Lung (tissue), 13 donors: Measurements from ENCODE around the gene METTL14. TPM values are rescaled to one million over a fixed set of nuclear protein-coding genes. Genes with fewer than 3 reads are reported as not detected.

Experiments
- ATAC-seq: fragments of 200-7000 bp; cut with Tn5 transposase; one replicate; pipeline ENCODE4 v1.9.1; 2020; ENCODE audit warnings: moderate number of reproducible peaks; ENCODE audit not compliant: insufficient read depth, low FRiP score
- DNase-seq, 3 donors: peaks; one replicate each; pipeline ENCODE4 v3.0.0-alpha.2; 2013 to 2017
- H3K27ac ChIP-seq, 2 donors: one replicate each; pipeline ENCODE4 v1.5.1; 2013; ENCODE audit warnings: mild to moderate bottlenecking in 2 of 2, moderate library complexity in 2 of 2, control low read depth in 1 of 2, inconsistent platforms in 1 of 2, low read depth in 1 of 2, low read length in 1 of 2
- H3K27me3 ChIP-seq, 3 donors: one replicate each; pipeline ENCODE4 v1.5.1; 2013; ENCODE audit warnings: low read length in 2 of 3; ENCODE audit not compliant: control insufficient read depth in 3 of 3, insufficient read depth in 3 of 3
- H3K36me3 ChIP-seq, 4 donors: one replicate each; pipeline ENCODE4 v1.5.1; 2013; ENCODE audit warnings: low read length in 4 of 4, mild to moderate bottlenecking in 1 of 4, moderate library complexity in 1 of 4; ENCODE audit not compliant: control insufficient read depth in 4 of 4, insufficient read depth in 4 of 4
- H3K4me1 ChIP-seq, 5 donors: one replicate each; pipeline ENCODE4 v1.5.1; 2013; ENCODE audit warnings: low read length in 5 of 5, mild to moderate bottlenecking in 2 of 5, moderate library complexity in 1 of 5; ENCODE audit not compliant: control insufficient read depth in 5 of 5, insufficient read depth in 5 of 5
- H3K4me3 ChIP-seq: one replicate; pipeline ENCODE4 v1.5.1; 2013; ENCODE audit warnings: mild to moderate bottlenecking, control low read depth, moderate library complexity
- H3K9ac ChIP-seq, 2 donors: one replicate each; pipeline ENCODE4 v1.5.1; 2013; ENCODE audit warnings: low read length in 2 of 2, control low read depth in 1 of 2; ENCODE audit not compliant: insufficient read depth in 1 of 2
- H3K9me3 ChIP-seq, 4 donors: one replicate each; pipeline ENCODE4 v1.5.1; 2013; ENCODE audit warnings: low read length in 3 of 4, mild to moderate bottlenecking in 1 of 4, moderate library complexity in 1 of 4; ENCODE audit not compliant: control insufficient read depth in 4 of 4, insufficient read depth in 3 of 4
- WGBS, 2 donors: extraction: QIAGEN DNeasy Blood & Tissue Kit; methylation state at CpG; one replicate each; pipeline ENCODE4 v1.1.7; 2013; 5-methylcytosine and 5-hydroxymethylcytosine counted together
- polyA plus RNA-seq, 2 donors: library from polyadenylated mRNA; stranded (reverse); fragments of 200-250 nt; gene quantifications; one replicate each; pipeline ENCODE4 v1.2.1, GENCODE V29; 2013
- small RNA-seq: library from RNA; depleted of rRNA; stranded (forward); fragments of <200 nt; gene quantifications from one replicate; pipeline ENCODE3, GENCODE V24; 2014; ENCODE audit warnings: low replicate concordance
- total RNA-seq, 2 donors: library from RNA; depleted of rRNA in 1 of 2; stranded (reverse); fragments of >200 nt in 1 of 2; gene quantifications; one replicate each; pipeline ENCODE4 v1.2.1, GENCODE V29; 2014 to 2021
- TF ChIP-seq, protein P1 (sequence below): IDR thresholded peaks from 2 replicates; pipeline ENCODE4 v1.5.1; 2012; ENCODE audit warnings: mild to moderate bottlenecking; ENCODE audit errors: control extremely low read depth, extremely low read depth
- donor health status: control.
- donor health status: control.
- donor health status: Bipolar disorder and iron deficiency.
- donor health status: healthy.
- donor health status: DM: yes; HTN: yes; CAD: no.

METTL14 gene
- total and polyA plus RNA-seq, 4 donors, result 5.5 to 39.4 (median 19.9) TPM

DNA sequence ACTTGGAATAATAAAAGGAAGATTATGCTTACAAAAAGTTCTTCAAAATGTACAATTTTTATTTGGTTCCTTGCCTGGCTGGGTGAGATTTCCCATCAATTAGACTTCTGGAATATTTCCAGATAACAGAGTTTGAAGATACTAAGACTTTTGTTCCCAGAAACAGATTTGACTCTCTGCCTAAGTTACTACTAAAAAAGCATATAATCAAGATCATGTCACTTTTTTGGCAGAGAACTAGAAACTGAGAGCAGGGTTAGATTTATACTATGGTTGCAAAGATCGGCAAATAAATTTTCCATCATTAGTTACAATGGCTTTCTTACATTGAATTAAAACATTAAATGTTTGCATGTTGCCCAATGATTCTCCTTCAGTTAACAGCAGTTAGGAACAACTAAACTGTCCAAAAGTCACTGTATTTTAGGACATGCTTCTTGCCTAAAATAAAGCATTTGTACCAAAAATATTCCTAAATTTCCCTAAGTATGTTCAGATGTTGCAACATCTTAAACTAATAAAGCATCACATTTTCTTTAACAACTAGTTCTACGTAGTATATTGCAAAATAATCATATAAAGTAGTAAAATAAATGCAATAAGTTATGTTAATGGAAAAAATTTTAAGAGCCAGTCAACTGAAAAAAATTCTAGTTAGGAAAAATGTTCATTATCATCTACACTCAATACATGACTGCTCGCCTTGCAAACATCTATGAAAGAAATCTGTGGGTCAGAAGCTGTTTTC lies 77.7 kb downstream of the METTL14 start:
- TF ChIP-seq, protein P1, sequence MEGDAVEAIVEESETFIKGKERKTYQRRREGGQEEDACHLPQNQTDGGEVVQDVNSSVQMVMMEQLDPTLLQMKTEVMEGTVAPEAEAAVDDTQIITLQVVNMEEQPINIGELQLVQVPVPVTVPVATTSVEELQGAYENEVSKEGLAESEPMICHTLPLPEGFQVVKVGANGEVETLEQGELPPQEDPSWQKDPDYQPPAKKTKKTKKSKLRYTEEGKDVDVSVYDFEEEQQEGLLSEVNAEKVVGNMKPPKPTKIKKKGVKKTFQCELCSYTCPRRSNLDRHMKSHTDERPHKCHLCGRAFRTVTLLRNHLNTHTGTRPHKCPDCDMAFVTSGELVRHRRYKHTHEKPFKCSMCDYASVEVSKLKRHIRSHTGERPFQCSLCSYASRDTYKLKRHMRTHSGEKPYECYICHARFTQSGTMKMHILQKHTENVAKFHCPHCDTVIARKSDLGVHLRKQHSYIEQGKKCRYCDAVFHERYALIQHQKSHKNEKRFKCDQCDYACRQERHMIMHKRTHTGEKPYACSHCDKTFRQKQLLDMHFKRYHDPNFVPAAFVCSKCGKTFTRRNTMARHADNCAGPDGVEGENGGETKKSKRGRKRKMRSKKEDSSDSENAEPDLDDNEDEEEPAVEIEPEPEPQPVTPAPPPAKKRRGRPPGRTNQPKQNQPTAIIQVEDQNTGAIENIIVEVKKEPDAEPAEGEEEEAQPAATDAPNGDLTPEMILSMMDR, result no peak
- WGBS, 2 donors, result 74 to 87% methylated on average over 3 of the region's 3 CpGs
- H3K4me3 ChIP-seq, result no peak overlapping the region
- ATAC-seq (no peak), DNase-seq (peak in 2 of 3 donors; percentile 94 to 96)
- no peak overlapping the region for H3K9ac ChIP-seq
- peak overlapping the region in 1 of 2 donors; percentile 48 for H3K27ac ChIP-seq
- H3K36me3 ChIP-seq, result peaks cover 16 to 28% (median 23%) of the 10 kb centered on the region in 4 donors
- peaks cover 0 to 56% (median 28%) of the 10 kb centered on the region in 5 donors for H3K4me1 ChIP-seq
- H3K27me3 ChIP-seq, result no peaks in the 10 kb centered on the region
- H3K9me3 ChIP-seq, result no peaks in the 10 kb centered on the region

Small RNAs within 50 kb of the gene (small RNA-seq; reads per million reads assigned to genes)
- gene SEPT14P4, result not detected

Other genes with a start within 250 kb of the METTL14 start
- 10 to 100 TPM; 62.8 to 77.2 TPM for gene SEC24D, start 150.7 kb downstream of the METTL14 start, total RNA-seq
- 10 to 100 TPM; 11.4 to 41.2 TPM for gene SEC24D, start 150.7 kb downstream of the METTL14 start, polyA plus RNA-seq
- 10 to 100 TPM; 14.8 to 27.6 TPM for gene SYNPO2, start 203.5 kb downstream of the METTL14 start, total RNA-seq
- 1 to 10 TPM; 3.5 to 5.3 TPM for gene SYNPO2, start 203.5 kb downstream of the METTL14 start, polyA plus RNA-seq